Globus pallidus (tissue), 1 donor: ENCODE results near the gene MT1G.
"Not testable (repeated sequence)": the region's sequence is repeated elsewhere in the genome, so short reads cannot be mapped to it uniquely, and the experiment has no call there.

Experiments
- DNase-seq: peaks from one replicate; pipeline ENCODE4 v3.0.0-alpha.2; 2015; ENCODE audit warnings: low spot score

Gene MT1G

GRCh38 chr16:56684926-56685590 lies 17.2 kb upstream of the MT1G start:
- DNase-seq: peak; percentile 31

GRCh38 chr16:56684256-56684925 lies 16.5 kb upstream of the MT1G start:
- DNase-seq: no peak

- DNase-seq: no peak
These were observed 15.7 kb upstream of the MT1G start for GRCh38 chr16:56683424-56684172.

- no peak for DNase-seq
These were observed 15.0 kb upstream of the MT1G start for GRCh38 chr16:56682703-56683397.

GRCh38 chr16:56681939-56682702 lies 14.3 kb upstream of the MT1G start, which contains the start of gene MT1X:
Gene MT1X (plus strand): TSS chr16:56682470. CDS start chr16:56682541, 71 bp downstream.
- peak; percentile 86 for DNase-seq

GRCh38 chr16:56679818-56680217 lies 12.0 kb upstream of the MT1G start:
- no peak for DNase-seq

GRCh38 chr16:56679078-56679730 lies 11.3 kb upstream of the MT1G start:
- DNase-seq: no peak

- no peak for DNase-seq
These were observed 9.6 kb upstream of the MT1G start for GRCh38 chr16:56677474-56677873.

- no peak for DNase-seq
These were observed 7.9 kb upstream of the MT1G start for GRCh38 chr16:56675685-56676210.

- not testable (repeated sequence) for DNase-seq
These were observed 6.7 kb upstream of the MT1G start for GRCh38 chr16:56674570-56674969.

- no peak for DNase-seq
These were observed 6.1 kb upstream of the MT1G start for GRCh38 chr16:56673921-56674320.

GRCh38 chr16:56672761-56673536 lies 5.1 kb upstream of the MT1G start:
- no peak for DNase-seq

- DNase-seq: not testable (repeated sequence)
These were observed 4.3 kb upstream of the MT1G start for GRCh38 chr16:56672171-56672570.

- DNase-seq: not testable (repeated sequence)
These were observed 3.8 kb upstream of the MT1G start for GRCh38 chr16:56671691-56672090.

- no peak for DNase-seq
These were observed 2.7 kb upstream of the MT1G start for GRCh38 chr16:56670620-56670934.

GRCh38 chr16:56669840-56670619 lies 2.2 kb upstream of the MT1G start:
- no peak for DNase-seq

GRCh38 chr16:56669005-56669839 lies 1.4 kb upstream of the MT1G start, which contains the start of gene MT1H:
Gene MT1H (plus strand): TSS chr16:56669814. CDS start chr16:56669885, 71 bp downstream.
- DNase-seq: no peak
